Osteoblast (primary cell): ENCODE measurements around the gene CEBPG. TPM values are rescaled to one million over a fixed set of nuclear protein-coding genes. Genes with fewer than 3 reads are reported as not detected.

ENCODE experiments used
- DNase-seq: peaks from one replicate; pipeline ENCODE4 v3.0.0; 2011; ENCODE audit warnings: low spot score, mixed read lengths; ENCODE audit not compliant: insufficient read length; ENCODE audit errors: missing footprints
- H2AFZ ChIP-seq: 2 replicates; pipeline ENCODE4 v1.6.0; 2011; ENCODE audit warnings: mild to moderate bottlenecking, low read length
- H3K27ac ChIP-seq: 2 replicates; pipeline ENCODE4 v1.5.1; 2011; ENCODE audit warnings: mild to moderate bottlenecking, low read depth, low read length, moderate library complexity
- H3K27me3 ChIP-seq: 2 replicates; pipeline ENCODE4 v1.6.0; 2012; ENCODE audit warnings: mild to moderate bottlenecking, control low read depth, inconsistent platforms, low read length, moderate library complexity; ENCODE audit not compliant: insufficient read depth
- H3K36me3 ChIP-seq: 2 replicates; pipeline ENCODE4 v1.5.1; 2011; ENCODE audit warnings: mild to moderate bottlenecking, low read length, control low read depth, moderate library complexity; ENCODE audit not compliant: insufficient read depth
- H3K4me1 ChIP-seq: 2 replicates; pipeline ENCODE4 v1.5.1; 2011; ENCODE audit warnings: mild to moderate bottlenecking, low read length, control low read depth, moderate library complexity; ENCODE audit not compliant: insufficient read depth
- H3K4me2 ChIP-seq: 2 replicates; pipeline ENCODE4 v1.6.0; 2011; ENCODE audit warnings: mild to moderate bottlenecking, low read length; ENCODE audit not compliant: insufficient read depth
- H3K4me3 ChIP-seq: fragments of 200-600 bp; sonication (generic); 3 replicates; pipeline ENCODE4 v1.5.1; 2012; ENCODE audit warnings: mild to moderate bottlenecking, low read length, inconsistent platforms; ENCODE audit not compliant: insufficient read depth
- H3K79me2 ChIP-seq: 2 replicates; pipeline ENCODE4 v1.6.0; 2012; ENCODE audit warnings: mild to moderate bottlenecking, low read length, control low read depth, inconsistent platforms; ENCODE audit not compliant: insufficient read depth
- H3K9me3 ChIP-seq: 2 replicates; pipeline ENCODE4 v1.5.1; 2011; ENCODE audit warnings: low read depth, low read length, control low read depth
- H4K20me1 ChIP-seq: 2 replicates; pipeline ENCODE4 v1.6.0; 2012; ENCODE audit warnings: mild to moderate bottlenecking, low read length, control low read depth; ENCODE audit not compliant: insufficient read depth
- total RNA-seq: library from RNA; depleted of rRNA; stranded (reverse); fragments of >200 nt; gene quantifications from 2 replicates; pipeline ENCODE4 v1.2.3, GENCODE V29; 2012
- TF ChIP-seq, protein P1 (sequence below): IDR thresholded peaks from 2 replicates; pipeline ENCODE4 v1.5.1; 2011; ENCODE audit warnings: mild to moderate bottlenecking, low read depth, low read length, moderate library complexity; ENCODE audit errors: extremely low read depth

Gene CEBPG
- total RNA-seq, 1 donor, result 35.5 TPM

DNA sequence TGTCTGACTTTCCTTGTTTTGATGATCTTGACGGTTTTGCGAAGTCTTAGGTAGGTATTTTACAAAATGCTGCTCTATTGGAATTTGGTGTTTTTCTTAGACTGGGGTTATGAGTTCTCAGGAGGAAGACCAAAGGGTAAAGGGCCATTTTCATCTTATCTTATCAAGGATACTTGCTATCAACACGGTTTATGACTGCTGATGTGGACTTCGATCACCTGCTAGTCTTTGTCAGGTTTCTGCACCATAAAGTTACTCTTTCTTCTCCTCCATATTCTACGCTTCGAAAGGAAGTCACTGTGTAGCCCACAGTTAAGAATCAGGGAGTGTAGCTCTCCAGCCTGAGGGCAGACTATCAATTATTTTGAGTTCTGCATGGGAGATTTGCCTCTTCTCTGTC lies 7.4 kb upstream of the CEBPG start:
- Histone ChIP-seq H3K4me3 (no peak overlapping the region), H3K9me3 (no peaks in the 10 kb centered on the region), H3K27ac (no peak overlapping the region), H3K79me2 (no peaks in the 10 kb centered on the region), H3K27me3 (peaks cover 35% of the 10 kb centered on the region), H3K36me3 (no peaks in the 10 kb centered on the region), H2AFZ (no peak overlapping the region), H3K4me1 (peaks cover 9% of the 10 kb centered on the region), H4K20me1 (no peaks in the 10 kb centered on the region), H3K4me2 (no peak overlapping the region)
- no peak for DNase-seq
- TF ChIP-seq, protein P1, sequence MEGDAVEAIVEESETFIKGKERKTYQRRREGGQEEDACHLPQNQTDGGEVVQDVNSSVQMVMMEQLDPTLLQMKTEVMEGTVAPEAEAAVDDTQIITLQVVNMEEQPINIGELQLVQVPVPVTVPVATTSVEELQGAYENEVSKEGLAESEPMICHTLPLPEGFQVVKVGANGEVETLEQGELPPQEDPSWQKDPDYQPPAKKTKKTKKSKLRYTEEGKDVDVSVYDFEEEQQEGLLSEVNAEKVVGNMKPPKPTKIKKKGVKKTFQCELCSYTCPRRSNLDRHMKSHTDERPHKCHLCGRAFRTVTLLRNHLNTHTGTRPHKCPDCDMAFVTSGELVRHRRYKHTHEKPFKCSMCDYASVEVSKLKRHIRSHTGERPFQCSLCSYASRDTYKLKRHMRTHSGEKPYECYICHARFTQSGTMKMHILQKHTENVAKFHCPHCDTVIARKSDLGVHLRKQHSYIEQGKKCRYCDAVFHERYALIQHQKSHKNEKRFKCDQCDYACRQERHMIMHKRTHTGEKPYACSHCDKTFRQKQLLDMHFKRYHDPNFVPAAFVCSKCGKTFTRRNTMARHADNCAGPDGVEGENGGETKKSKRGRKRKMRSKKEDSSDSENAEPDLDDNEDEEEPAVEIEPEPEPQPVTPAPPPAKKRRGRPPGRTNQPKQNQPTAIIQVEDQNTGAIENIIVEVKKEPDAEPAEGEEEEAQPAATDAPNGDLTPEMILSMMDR, result no peak

GRCh38 chr19:33366897-33367296 lies 6.6 kb upstream of the CEBPG start:
- Histone ChIP-seq H3K79me2 (no peaks in the 10 kb centered on the region), H3K27ac (no peak overlapping the region), H3K4me2 (no peak overlapping the region), H2AFZ (no peak overlapping the region), H3K36me3 (no peaks in the 10 kb centered on the region), H3K27me3 (peaks cover 31% of the 10 kb centered on the region), H3K4me1 (peaks cover 9% of the 10 kb centered on the region), H4K20me1 (no peaks in the 10 kb centered on the region), H3K4me3 (no peak overlapping the region), H3K9me3 (no peaks in the 10 kb centered on the region)
- DNase-seq, result no peak
- TF ChIP-seq, protein P1, result no peak

DNA sequence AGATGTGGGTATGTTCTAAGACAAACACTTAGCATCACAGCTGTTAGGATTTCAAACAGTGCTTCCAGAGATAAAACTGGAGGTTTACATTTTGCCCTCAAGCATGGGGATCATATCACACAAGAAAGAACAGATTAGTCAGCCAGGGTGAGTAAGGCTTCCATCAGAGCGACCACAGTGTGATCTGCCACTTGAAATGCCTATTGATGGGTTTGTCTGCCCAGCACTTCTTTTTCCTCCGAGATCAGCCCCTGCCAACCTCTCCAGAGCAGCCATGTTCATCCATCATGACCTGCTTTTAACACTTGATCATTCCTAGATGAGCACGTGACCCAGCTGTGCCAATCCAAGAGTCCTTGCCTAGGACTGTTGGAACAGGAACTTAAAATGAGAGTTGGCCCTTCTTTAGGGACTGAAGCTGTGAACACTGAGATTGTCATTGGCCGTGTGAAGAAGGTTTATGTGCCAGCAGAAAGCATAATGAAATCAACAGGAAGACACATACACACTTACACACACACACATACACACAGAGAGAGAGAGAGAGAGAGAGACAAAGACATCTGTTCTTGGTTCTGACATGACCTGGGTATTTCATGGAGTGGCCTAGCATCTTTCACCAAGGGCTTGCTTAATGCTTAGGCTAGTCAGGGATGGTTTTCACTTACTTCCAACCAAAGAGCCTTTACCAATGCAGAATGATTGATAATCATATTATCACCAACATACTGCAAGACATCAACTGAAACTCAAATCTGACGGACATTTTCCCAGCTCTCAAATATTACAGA lies 5.2 kb upstream of the CEBPG start:
- DNase-seq, result peak; percentile 86
- H3K4me3 ChIP-seq, result no peak overlapping the region
- peak overlapping the region; percentile 77 for H2AFZ ChIP-seq
- H3K36me3 ChIP-seq, result no peaks in the 10 kb centered on the region
- H4K20me1 ChIP-seq, result no peaks in the 10 kb centered on the region
- no peaks in the 10 kb centered on the region for H3K9me3 ChIP-seq
- H3K79me2 ChIP-seq, result no peaks in the 10 kb centered on the region
- TF ChIP-seq, protein P1, result no peak
- no peak overlapping the region for H3K27ac ChIP-seq
- H3K27me3 ChIP-seq, result peaks cover 24% of the 10 kb centered on the region
- H3K4me2 ChIP-seq, result peak overlapping the region; percentile 20
- peaks cover 9% of the 10 kb centered on the region for H3K4me1 ChIP-seq

DNA sequence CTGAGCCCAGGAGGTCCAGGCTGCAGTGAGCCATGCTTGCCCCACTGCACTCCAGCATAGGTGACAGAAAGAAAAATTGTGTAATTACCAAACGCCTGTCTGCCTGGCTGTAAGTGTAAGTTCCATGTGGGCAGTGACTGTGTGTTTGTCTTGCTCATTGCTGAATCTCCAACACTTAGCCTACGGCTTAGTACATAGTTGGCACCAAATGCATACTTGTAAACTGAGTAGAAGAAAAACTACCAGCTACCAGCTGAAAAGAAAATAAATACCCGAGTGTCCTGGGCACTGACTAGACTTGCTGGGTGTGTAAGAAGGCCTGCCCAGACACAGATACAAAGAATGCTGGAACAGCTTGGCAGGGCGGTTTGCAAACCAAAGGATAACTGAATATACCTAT lies 2.7 kb upstream of the CEBPG start:
- H3K4me2 ChIP-seq, result no peak overlapping the region
- H3K36me3 ChIP-seq, result no peaks in the 10 kb centered on the region
- TF ChIP-seq, protein P1, result no peak
- peaks cover 25% of the 10 kb centered on the region for H3K4me1 ChIP-seq
- H4K20me1 ChIP-seq, result peaks cover 17% of the 10 kb centered on the region
- no peak overlapping the region for H2AFZ ChIP-seq
- H3K79me2 ChIP-seq, result peaks cover 22% of the 10 kb centered on the region
- H3K9me3 ChIP-seq, result no peaks in the 10 kb centered on the region
- DNase-seq, result peak; percentile 58
- H3K27ac ChIP-seq, result no peak overlapping the region
- no peak overlapping the region for H3K4me3 ChIP-seq
- H3K27me3 ChIP-seq, result peaks cover 6% of the 10 kb centered on the region
